HG02623 (cell line): Measurements from ENCODE around the gene FIBIN.

ENCODE experiments used
- ATAC-seq: cut with Tn5 transposase; IDR thresholded peaks from one replicate; pipeline ENCODE4 v1.9.1; 2021; ENCODE audit warnings: moderate library complexity; ENCODE audit not compliant: unreplicated experiment

The FIBIN gene

DNA sequence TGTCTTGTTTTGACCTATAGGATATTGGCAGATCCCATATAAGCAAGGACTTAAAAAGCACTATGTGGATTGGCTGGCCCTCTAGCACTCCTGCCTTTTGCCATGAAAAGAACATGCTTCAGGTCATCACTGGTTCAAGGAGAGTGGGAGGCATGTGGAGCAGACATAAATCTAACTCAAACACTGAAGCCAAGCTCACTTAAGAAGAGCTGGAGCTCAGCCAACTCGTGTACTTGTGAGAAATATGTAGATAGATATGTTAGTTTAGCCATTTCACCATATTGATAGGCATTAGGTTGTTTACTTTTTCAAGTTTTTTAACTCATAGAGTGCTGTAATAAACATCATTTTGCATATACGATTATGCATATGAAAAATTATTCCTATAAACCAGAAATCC lies 26.8 kb downstream of the FIBIN start:
- no peak for ATAC-seq

- ATAC-seq: no peak
Measured at GRCh38 chr11:27022659-27023251, 28.8 kb downstream of the FIBIN start.

GRCh38 chr11:27024865-27025264 lies 31.0 kb downstream of the FIBIN start:
- no peak for ATAC-seq

DNA sequence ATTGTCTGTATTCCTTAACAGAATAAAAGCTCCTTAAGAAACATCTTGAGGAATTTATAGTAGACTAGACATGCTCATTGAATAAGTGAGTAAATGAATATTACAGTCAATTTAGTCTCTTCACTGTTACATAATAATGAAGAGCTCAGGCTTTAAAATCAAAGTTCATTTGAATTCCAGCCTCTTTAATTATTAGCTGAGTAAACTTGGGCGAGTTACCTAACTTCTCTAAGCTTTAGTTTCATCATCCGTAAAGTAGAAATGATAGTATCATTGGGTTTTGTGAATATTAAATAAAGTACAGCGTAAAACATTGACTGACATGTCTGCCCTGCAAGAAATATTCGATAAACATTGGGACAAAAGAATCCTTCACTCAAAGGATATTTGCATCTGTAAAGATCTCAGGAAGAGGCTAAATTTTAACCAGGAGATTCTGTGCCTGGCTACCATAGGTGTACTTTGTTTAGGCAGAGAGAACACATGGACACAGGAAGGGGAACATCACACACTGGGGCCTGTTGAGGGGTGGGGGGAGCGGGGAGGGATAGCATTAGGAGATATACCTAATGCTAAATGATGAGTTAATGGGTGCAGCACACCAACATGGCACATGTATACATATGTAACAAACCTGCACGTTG lies 31.5 kb downstream of the FIBIN start:
- no peak for ATAC-seq

DNA sequence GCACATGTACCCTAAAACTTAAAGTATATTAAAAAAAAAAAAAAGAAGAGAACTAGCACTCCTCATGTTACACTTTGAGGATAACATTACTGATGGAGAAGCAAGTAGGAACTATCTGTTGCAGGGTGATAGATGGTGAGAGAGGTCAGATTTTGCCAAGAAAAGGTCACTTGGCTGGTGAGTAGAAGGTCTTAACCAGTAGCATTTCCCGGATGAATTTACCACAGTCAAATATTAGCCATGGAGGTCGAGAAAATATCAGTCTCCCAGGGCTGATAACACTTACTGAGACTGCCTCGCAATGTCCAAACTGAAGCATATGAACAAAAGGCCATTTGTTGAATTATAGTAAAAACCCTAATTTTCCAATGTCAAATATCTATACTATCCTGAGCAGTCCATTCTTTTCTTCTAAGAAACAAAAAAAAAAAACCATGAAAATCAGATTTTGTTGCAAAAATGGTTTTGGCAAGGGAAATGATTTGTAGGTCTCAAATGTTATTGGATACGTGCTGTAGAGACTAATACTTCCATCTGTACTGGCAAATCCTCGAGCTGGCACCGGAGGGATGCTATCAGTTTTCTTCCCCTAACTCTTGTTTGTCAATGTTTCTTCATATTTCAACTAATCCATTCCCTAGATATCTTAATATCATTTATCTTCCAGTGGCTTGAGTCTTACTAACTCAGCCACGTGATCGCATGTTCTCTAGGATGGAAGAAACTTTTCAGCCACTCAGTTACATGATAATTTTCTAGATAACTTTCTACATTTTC lies 32.2 kb downstream of the FIBIN start:
- ATAC-seq: no peak

DNA sequence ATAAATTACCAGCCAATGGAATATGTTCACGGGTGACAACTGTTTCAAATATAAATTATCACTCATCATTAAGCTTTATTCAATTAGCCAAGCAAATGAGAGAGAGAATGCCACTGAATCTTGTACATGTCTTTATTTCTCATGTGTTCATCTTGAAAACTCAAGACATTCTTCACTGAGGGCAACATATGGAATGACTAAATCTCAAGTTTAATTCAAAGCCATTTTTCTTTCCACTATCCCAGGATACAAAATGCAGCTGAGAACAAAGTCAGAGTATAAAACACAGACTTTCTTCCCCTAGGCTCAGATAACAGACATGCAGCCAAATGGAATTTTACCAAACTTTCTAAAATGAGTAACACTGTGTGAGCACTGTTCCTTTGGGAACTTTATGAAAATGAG lies 34.7 kb downstream of the FIBIN start:
- ATAC-seq: no peak

DNA sequence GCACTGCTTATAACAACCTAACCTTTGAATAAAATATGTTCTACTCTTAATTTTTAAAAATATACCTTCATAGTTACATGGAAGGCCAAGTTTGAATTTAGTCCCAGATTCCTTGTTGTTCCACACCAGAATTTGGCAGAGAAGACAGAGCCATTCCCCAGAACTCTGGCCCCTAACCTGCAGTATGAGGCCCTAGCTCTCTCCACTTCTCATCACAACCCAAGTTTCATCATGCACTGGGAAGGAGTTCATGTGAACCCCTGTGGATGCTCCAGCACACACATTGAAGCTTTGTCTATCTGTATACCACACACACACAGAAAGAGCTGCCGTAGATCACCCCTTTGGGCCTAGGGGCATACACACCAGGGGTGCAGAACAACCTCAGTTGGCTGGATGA lies 36.1 kb downstream of the FIBIN start:
- no peak for ATAC-seq

DNA sequence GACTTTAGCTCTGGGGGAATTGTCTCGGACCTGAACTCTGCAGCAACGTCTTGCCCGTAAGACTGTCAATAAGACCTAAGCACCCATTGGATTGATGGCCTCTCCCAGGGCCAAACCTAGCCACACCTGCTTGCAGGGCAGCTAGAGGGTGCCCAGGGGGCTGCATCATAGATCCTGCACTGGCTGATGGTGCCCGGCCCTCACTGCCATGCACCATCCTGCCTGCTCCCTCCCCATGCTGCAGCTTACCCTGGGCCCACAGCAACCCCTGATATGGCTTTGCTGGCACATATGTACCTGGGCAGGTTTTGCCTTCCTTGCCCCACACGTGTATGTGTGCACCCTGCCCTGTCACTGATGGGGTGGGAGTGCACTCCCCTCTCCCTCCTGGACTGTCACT lies 37.8 kb downstream of the FIBIN start:
- ATAC-seq: no peak

DNA sequence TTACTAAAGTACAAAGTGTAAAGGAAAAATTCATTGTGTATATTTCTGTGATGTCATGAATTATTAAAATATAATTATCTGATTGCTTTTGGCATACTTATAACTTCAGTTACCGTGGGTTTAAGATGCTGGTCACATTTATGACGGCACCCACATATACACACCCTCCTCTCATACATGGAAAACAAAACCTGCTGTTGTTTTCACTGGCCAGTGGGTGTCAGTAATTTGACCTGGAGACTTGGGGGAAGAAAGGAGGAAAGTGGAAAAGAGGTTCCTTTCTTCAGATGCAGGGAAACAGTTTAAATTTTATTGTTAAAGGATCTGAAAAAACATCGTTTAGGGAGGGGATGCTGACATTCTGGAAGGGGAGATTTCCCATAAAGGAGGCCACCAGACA lies 46.0 kb downstream of the FIBIN start:
- ATAC-seq: no peak

GRCh38 chr11:27040302-27041115 lies 46.6 kb downstream of the FIBIN start, which contains the start of gene BBOX1:
Gene BBOX1, plus strand, starts transcription at chr11:27040815. Its CDS starts 14,616 bp downstream, at chr11:27055431.
- no peak for ATAC-seq

GRCh38 chr11:27041141-27041899 lies 47.4 kb downstream of the FIBIN start:
- ATAC-seq: no peak
